GM12873 (cell line): ENCODE results near the gene ELP4.

Experiments
- TF ChIP-seq, protein P1 (sequence below): IDR thresholded peaks from 2 replicates; pipeline ENCODE4 v1.5.1; 2012; ENCODE audit warnings: low read depth, mild to moderate bottlenecking, moderate library complexity, low read length, control low read depth; ENCODE audit not compliant: insufficient read depth; ENCODE audit errors: missing control alignments

The ELP4 gene

GRCh38 chr11:31805629-31806185 lies 296.1 kb downstream of the ELP4 start:
- TF ChIP-seq, protein P1, sequence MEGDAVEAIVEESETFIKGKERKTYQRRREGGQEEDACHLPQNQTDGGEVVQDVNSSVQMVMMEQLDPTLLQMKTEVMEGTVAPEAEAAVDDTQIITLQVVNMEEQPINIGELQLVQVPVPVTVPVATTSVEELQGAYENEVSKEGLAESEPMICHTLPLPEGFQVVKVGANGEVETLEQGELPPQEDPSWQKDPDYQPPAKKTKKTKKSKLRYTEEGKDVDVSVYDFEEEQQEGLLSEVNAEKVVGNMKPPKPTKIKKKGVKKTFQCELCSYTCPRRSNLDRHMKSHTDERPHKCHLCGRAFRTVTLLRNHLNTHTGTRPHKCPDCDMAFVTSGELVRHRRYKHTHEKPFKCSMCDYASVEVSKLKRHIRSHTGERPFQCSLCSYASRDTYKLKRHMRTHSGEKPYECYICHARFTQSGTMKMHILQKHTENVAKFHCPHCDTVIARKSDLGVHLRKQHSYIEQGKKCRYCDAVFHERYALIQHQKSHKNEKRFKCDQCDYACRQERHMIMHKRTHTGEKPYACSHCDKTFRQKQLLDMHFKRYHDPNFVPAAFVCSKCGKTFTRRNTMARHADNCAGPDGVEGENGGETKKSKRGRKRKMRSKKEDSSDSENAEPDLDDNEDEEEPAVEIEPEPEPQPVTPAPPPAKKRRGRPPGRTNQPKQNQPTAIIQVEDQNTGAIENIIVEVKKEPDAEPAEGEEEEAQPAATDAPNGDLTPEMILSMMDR, result no peak

GRCh38 chr11:31806186-31806927 lies 296.8 kb downstream of the ELP4 start:
- TF ChIP-seq, protein P1, result no peak

DNA sequence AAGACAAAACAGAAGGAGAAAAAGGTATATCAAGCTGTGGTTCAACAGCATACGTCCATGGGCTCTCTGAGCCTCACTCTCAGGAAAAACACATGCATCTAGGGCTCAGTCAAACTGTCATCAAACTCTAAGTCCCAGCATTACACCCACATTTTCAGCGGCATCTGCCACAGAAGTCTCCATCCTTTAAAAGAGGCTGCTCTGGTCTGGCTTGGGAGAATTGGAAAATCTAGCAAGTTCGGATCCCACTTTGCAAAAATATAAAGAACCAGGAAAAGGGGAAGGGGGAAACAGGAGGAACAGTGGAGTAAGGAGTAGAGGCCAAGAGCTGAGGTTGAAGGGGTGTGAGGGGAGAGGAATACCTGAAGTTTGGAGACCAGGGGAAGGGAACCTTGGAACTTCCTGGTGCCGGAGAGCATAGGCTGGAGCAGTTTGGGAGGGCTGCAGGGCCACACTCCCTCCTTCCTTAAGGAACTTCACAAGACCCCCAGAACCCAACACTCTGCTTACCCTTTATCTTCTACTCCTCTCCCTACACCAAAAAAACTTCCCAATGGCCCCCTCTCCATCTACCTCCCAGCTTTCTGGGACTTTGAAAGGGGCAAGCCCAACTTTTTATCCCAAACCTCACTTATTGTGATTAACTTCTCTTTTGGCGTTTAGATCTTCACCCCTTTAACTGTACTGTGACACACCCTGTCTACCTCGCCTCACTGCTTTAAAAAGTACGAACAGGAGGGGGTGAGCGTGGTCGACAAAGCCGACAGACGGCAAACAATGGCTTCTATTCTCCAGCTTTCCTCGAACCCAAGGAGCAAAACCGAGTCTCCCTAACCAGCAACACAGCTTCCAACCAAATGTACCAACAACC lies 297.6 kb downstream of the ELP4 start:
- TF ChIP-seq, protein P1, result no peak

DNA sequence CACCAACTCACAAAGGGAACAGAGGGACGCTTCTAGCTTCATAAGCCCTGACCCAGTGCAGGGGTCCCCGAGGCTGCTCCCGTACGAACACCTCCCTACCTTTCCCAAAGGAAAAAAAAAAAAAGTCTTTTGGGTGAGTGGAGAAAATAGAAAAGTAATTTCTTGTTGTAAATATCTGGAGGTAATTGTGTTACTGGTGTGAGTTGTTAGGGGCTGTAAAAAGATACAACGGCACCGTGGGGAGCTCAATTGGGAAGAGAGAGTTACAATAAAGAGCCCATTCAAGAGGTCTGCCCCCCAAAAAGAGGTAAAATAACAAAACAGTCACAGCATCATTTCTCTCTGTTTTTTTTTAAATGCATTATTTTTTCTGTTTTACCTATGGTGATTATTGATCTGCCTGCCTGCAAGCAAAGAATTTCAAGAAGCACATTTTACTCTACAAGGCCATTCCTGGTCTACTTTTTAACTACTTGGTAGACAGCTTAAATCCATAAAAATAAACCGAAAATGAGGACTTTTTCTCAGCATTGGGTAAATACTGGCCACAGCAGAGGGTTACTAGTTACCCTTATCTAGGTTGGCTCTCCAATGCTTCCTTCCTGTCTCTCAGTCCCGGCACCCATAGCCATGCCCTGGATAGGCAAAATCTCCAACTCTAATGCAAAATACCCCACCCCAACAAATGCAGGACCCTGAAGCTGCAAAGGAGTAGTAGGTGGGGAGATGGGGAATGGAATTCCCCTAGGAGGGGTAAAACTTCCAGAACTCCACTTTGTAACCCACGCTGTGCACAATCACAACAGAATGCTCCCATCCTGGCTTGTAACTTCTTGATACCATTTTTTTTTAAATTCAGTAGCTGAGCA lies 298.5 kb downstream of the ELP4 start:
- TF ChIP-seq, protein P1, result no peak

GRCh38 chr11:31808721-31809540 lies 299.4 kb downstream of the ELP4 start:
- TF ChIP-seq, protein P1, result no peak

DNA sequence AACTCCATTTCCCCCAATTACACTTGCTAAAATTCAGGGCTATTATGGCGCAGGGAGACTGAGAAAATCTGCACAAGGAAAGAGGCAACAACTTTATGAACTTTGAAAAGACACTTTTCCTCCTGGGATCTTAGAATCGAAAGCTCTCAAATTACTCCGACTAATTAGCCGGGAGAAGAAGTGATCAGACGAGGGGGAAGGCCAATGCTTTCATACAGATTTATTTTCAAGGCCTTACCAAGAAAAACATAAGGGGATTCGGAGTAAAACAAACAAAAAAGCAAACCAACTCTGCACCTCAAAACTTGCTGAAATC lies 299.9 kb downstream of the ELP4 start:
- TF ChIP-seq, protein P1, result no peak
